H9 (cell line): ENCODE measurements around the gene TANK. TPM values are rescaled to one million over a fixed set of nuclear protein-coding genes. Genes with fewer than 3 reads are reported as not detected.

Experiments used
- DNase-seq: peaks from one replicate; pipeline ENCODE4 v3.0.0-alpha.2; 2017
- H2AFZ ChIP-seq: one replicate; pipeline ENCODE4 v1.6.1; 2013; ENCODE audit warnings: mild to moderate bottlenecking, low read length, control low read depth, moderate library complexity
- H2AK5ac ChIP-seq: 2 replicates; pipeline ENCODE4 v1.6.1; 2013; ENCODE audit warnings: low read length, control low read depth, mixed read lengths; ENCODE audit not compliant: insufficient read length
- H2BK120ac ChIP-seq: one replicate; pipeline ENCODE4 v1.6.1; 2013; ENCODE audit warnings: low read depth, mild to moderate bottlenecking, low read length, control low read depth, inconsistent platforms; ENCODE audit not compliant: poor library complexity, severe bottlenecking
- H2BK12ac ChIP-seq: 2 replicates; pipeline ENCODE4 v1.6.1; 2013; ENCODE audit warnings: low read length, control low read depth, mixed read lengths, low read depth; ENCODE audit not compliant: insufficient read length
- H2BK15ac ChIP-seq: 2 replicates; pipeline ENCODE4 v1.6.1; 2013; ENCODE audit warnings: low read depth, low read length, control low read depth
- H2BK20ac ChIP-seq: one replicate; pipeline ENCODE4 v1.6.1; 2013; ENCODE audit warnings: low read depth, mild to moderate bottlenecking, low read length, control low read depth, inconsistent platforms; ENCODE audit not compliant: poor library complexity, severe bottlenecking
- H2BK5ac ChIP-seq: 2 replicates; pipeline ENCODE4 v1.6.1; 2013; ENCODE audit warnings: low read length, control low read depth, mixed read lengths; ENCODE audit not compliant: insufficient read length
- H3K14ac ChIP-seq: 2 replicates; pipeline ENCODE4 v1.6.1; 2013; ENCODE audit warnings: low read length, control low read depth; ENCODE audit not compliant: insufficient read depth
- H3K18ac ChIP-seq: 2 replicates; pipeline ENCODE4 v1.6.1; 2013; ENCODE audit warnings: low read depth, mild to moderate bottlenecking, mixed read lengths, low read length, control low read depth; ENCODE audit not compliant: insufficient read length
- H3K23ac ChIP-seq: 2 replicates; pipeline ENCODE4 v1.6.1; 2013; ENCODE audit warnings: low read length, control low read depth, mixed read lengths, low read depth; ENCODE audit not compliant: insufficient read length
- H3K23me2 ChIP-seq: 2 replicates; pipeline ENCODE4 v1.6.1; 2013; ENCODE audit warnings: low read depth, mild to moderate bottlenecking, mixed read lengths, low read length, control low read depth; ENCODE audit not compliant: insufficient read length, poor library complexity, severe bottlenecking
- H3K27ac ChIP-seq: 2 replicates; pipeline ENCODE4 v1.5.1; 2013; ENCODE audit warnings: low read length, control low read depth, mixed read lengths, low read depth; ENCODE audit not compliant: insufficient read length
- H3K27me3 ChIP-seq: 2 replicates; pipeline ENCODE4 v1.6.1; 2013; ENCODE audit warnings: low read length, control low read depth, inconsistent platforms; ENCODE audit not compliant: insufficient read depth
- H3K4ac ChIP-seq: 2 replicates; pipeline ENCODE4 v1.6.1; 2013; ENCODE audit warnings: low read depth, mild to moderate bottlenecking, control low read depth, inconsistent platforms, low read length, moderate library complexity
- H3K4me1 ChIP-seq: 2 replicates; pipeline ENCODE4 v1.6.1; 2013; ENCODE audit warnings: low read length, control low read depth, inconsistent platforms; ENCODE audit not compliant: insufficient read depth
- H3K4me2 ChIP-seq: 2 replicates; pipeline ENCODE4 v1.6.1; 2013; ENCODE audit warnings: low read length, control low read depth, mixed read lengths; ENCODE audit not compliant: insufficient read length, insufficient read depth
- H3K56ac ChIP-seq: 2 replicates; pipeline ENCODE4 v1.6.1; 2013; ENCODE audit warnings: low read depth, mild to moderate bottlenecking, mixed read lengths, low read length, control low read depth; ENCODE audit not compliant: insufficient read length
- H3K79me1 ChIP-seq: 2 replicates; pipeline ENCODE4 v1.6.1; 2013; ENCODE audit warnings: low read depth, mild to moderate bottlenecking, moderate library complexity, low read length, control low read depth, inconsistent platforms; ENCODE audit not compliant: insufficient read depth, poor library complexity, severe bottlenecking
- H3K79me2 ChIP-seq: 2 replicates; pipeline ENCODE4 v1.6.1; 2013; ENCODE audit warnings: low read length, control low read depth, inconsistent platforms; ENCODE audit not compliant: insufficient read depth
- H3K9ac ChIP-seq: 2 replicates; pipeline ENCODE4 v1.6.1; 2013; ENCODE audit warnings: low read length, control low read depth, mixed read lengths; ENCODE audit not compliant: insufficient read length; ENCODE audit errors: extremely low read depth
- H3K9me3 ChIP-seq: one replicate; pipeline ENCODE4 v1.6.1; 2013; ENCODE audit warnings: low read depth, low read length, inconsistent platforms; ENCODE audit not compliant: control insufficient read depth
- H3T11ph ChIP-seq: one replicate; pipeline ENCODE4 v1.6.1; 2013; ENCODE audit warnings: mild to moderate bottlenecking, low read length, control low read depth, inconsistent platforms
- H4K20me1 ChIP-seq: one replicate; pipeline ENCODE4 v1.6.1; 2013; ENCODE audit not compliant: control insufficient read depth, insufficient read length, insufficient read depth
- H4K5ac ChIP-seq: 2 replicates; pipeline ENCODE4 v1.6.1; 2013; ENCODE audit warnings: low read depth, mild to moderate bottlenecking, mixed read lengths, low read length, control low read depth; ENCODE audit not compliant: insufficient read length
- H4K8ac ChIP-seq: replicated peaks from 2 replicates; pipeline ENCODE4 v1.6.1; 2013; ENCODE audit warnings: low read length, control low read depth, mixed read lengths, low read depth; ENCODE audit not compliant: insufficient read length
- H4K91ac ChIP-seq: 2 replicates; pipeline ENCODE4 v1.6.1; 2013; ENCODE audit warnings: low read depth, mild to moderate bottlenecking, moderate library complexity, mixed read lengths, low read length, control low read depth; ENCODE audit not compliant: insufficient read length
- H3K27ac Mint-ChIP-seq, 3 experiments: 2 replicates in 2 of 3; 3 replicates in 1 of 3; pipeline ENCODE4 v1.8.0; 2020 to 2021; ENCODE audit warnings: mixed read lengths in 3 of 3, mild to moderate bottlenecking in 1 of 3, moderate library complexity in 1 of 3
- H3K27me3 Mint-ChIP-seq: 2 replicates; pipeline ENCODE4 v1.8.0; 2021; ENCODE audit warnings: low read depth, mild to moderate bottlenecking, moderate library complexity, mixed read lengths
- H3K36me3 Mint-ChIP-seq, 3 experiments: 2 replicates in 2 of 3; 3 replicates in 1 of 3; pipeline ENCODE4 v1.8.0; 2020 to 2021; ENCODE audit warnings: low read depth in 3 of 3, mixed read lengths in 3 of 3; ENCODE audit not compliant: insufficient read depth in 1 of 3
- H3K4me1 Mint-ChIP-seq, 2 experiments: 2 replicates each; pipeline ENCODE4 v1.8.0; 2020; ENCODE audit warnings: mixed read lengths in 2 of 2
- H3K4me3 Mint-ChIP-seq, 2 experiments: 2 replicates in 1 of 2; 3 replicates in 1 of 2; pipeline ENCODE4 v1.8.0; 2020 to 2021; ENCODE audit warnings: mild to moderate bottlenecking in 2 of 2, mixed read lengths in 2 of 2, moderate library complexity in 1 of 2
- H3K9me3 Mint-ChIP-seq, 2 experiments: 2 replicates in 1 of 2; 3 replicates in 1 of 2; pipeline ENCODE4 v1.8.0; 2020; ENCODE audit warnings: mild to moderate bottlenecking in 2 of 2, mixed read lengths in 2 of 2, moderate library complexity in 1 of 2
- CTCF ChIP-seq: fragments of 200-600 bp; sonication (generic); conservative IDR thresholded peaks from 3 replicates; pipeline ENCODE4 v1.8.0; 2021; ENCODE audit warnings: antibody characterized with exemption, mild to moderate bottlenecking
- WGBS: extraction: QIAGEN DNeasy Blood & Tissue Kit; methylation state at CpG from one replicate; pipeline ENCODE4 v1.1.7; 2013; ENCODE audit warnings: missing lambda C conversion rate, low lambda C conversion rate, mixed read lengths; ENCODE audit not compliant: insufficient read length; ENCODE audit errors: extremely low coverage; 5-methylcytosine and 5-hydroxymethylcytosine counted together
- total RNA-seq: library from RNA; stranded (reverse); gene quantifications from 2 replicates; pipeline ENCODE4 v1.2.1, GENCODE V29; 2021

Gene TANK
- total RNA-seq, 1 experiment from 2014 or later = 23.9 TPM

DNA sequence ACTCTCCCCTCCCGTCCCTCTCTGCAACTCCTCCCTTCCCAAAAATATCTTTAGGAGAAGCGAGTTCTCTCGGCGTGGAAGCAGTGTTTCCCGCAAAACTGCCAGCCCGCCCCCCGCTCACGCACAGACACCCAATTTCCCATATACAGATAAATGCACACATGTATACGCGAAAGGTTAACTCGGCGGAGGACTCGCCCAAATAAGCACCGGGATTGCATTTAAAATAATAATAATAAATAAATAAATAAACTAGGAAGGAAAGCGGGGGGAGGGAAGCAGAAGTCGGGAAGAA is 78.0 kb downstream of the TANK start:
- H3K14ac ChIP-seq = no peak overlapping the region
- no peak overlapping the region for H2BK120ac ChIP-seq
- H3K23ac ChIP-seq = no peak overlapping the region
- H4K20me1 ChIP-seq = no peaks in the 10 kb centered on the region
- H3T11ph ChIP-seq = no peak overlapping the region
- H3K79me1 ChIP-seq = no peaks in the 10 kb centered on the region
- H3K79me2 ChIP-seq = no peaks in the 10 kb centered on the region
- H3K23me2 ChIP-seq = peaks cover 24% of the 10 kb centered on the region
- Mint-ChIP-seq H3K36me3 (no peaks in the 10 kb centered on the region; a peak in 1 of 7 replicates), H3K27me3 (peaks cover 54% of the 10 kb centered on the region), H3K4me3 (peak overlapping the region; percentile 72 to 90), H3K4me1 (peaks cover 18 to 22% of the 10 kb centered on the region in 2 experiments), H3K9me3 (no peaks in the 10 kb centered on the region; a peak in 1 of 5 replicates), H3K27ac (no peak overlapping the region; a peak in 1 of 7 replicates)
- H3K9ac ChIP-seq = no peak overlapping the region
- no peaks in the 10 kb centered on the region for H3K4me1 ChIP-seq
- no peak overlapping the region for H3K4ac ChIP-seq
- H4K8ac ChIP-seq = no peak overlapping the region
- H3K56ac ChIP-seq = no peak overlapping the region
- H2BK15ac ChIP-seq = no peak overlapping the region
- H2AK5ac ChIP-seq = no peak overlapping the region
- H4K5ac ChIP-seq = no peak overlapping the region
- no peak overlapping the region for H4K91ac ChIP-seq
- no peak overlapping the region for H2BK20ac ChIP-seq
- no peak overlapping the region for H2BK5ac ChIP-seq
- no peak overlapping the region for H2BK12ac ChIP-seq
- no peaks in the 10 kb centered on the region; the same call in 1 of the 2 replicates for H3K27me3 ChIP-seq
- WGBS = no CpG with 5 or more reads among the region's 16 CpGs
- no peak overlapping the region for H2AFZ ChIP-seq
- peak overlapping the region; percentile 32 for H3K4me2 ChIP-seq
- H3K27ac ChIP-seq = no peak overlapping the region
- DNase-seq = no peak
- no peaks in the 10 kb centered on the region for H3K9me3 ChIP-seq
- TF ChIP-seq CTCF = no peak
- no peak overlapping the region for H3K18ac ChIP-seq
